GM19372 (cell line): Measurements from ENCODE around the gene TAF11L4.
"Not testable (repeated sequence)": the region's sequence is repeated elsewhere in the genome, so short reads cannot be mapped to it uniquely, and the experiment has no call there.

ENCODE experiments used
- ATAC-seq: cut with Tn5 transposase; IDR thresholded peaks from one replicate; pipeline ENCODE4 v1.9.1; 2021; ENCODE audit warnings: mild to moderate bottlenecking, low read depth, moderate library complexity; ENCODE audit not compliant: unreplicated experiment

Gene TAF11L4

GRCh38 chr5:17521501-17521900, at the start of gene TAF11L4:
TSS of gene TAF11L4 (plus strand) at chr5:17521801.
- ATAC-seq = not testable (repeated sequence)

GRCh38 chr5:17475064-17475463, 46.5 kb upstream of the TAF11L4 start:
- ATAC-seq = not testable (repeated sequence)

- no peak for ATAC-seq
Observed at GRCh38 chr5:17477043-17477442, 44.6 kb upstream of the TAF11L4 start.

GRCh38 chr5:17477573-17478265, 43.9 kb upstream of the TAF11L4 start:
- ATAC-seq = no peak

GRCh38 chr5:17481378-17481777, 40.2 kb upstream of the TAF11L4 start:
- ATAC-seq = no peak

GRCh38 chr5:17482790-17483189, 38.8 kb upstream of the TAF11L4 start:
- ATAC-seq = no peak

- not testable (repeated sequence) for ATAC-seq
Observed at GRCh38 chr5:17486464-17487173, 35.0 kb upstream of the TAF11L4 start.

GRCh38 chr5:17487174-17487512, 34.5 kb upstream of the TAF11L4 start:
- no peak for ATAC-seq

- not testable (repeated sequence) for ATAC-seq
Observed at GRCh38 chr5:17491257-17491656, 30.3 kb upstream of the TAF11L4 start.

GRCh38 chr5:17492770-17493169, 28.8 kb upstream of the TAF11L4 start:
- ATAC-seq = no peak

GRCh38 chr5:17497446-17497845, 24.2 kb upstream of the TAF11L4 start:
- ATAC-seq = no peak

- ATAC-seq = not testable (repeated sequence)
Observed at GRCh38 chr5:17497931-17498330, 23.7 kb upstream of the TAF11L4 start, which contains the start of gene TAF11L2. TSS of gene TAF11L2 (plus strand) at chr5:17498231.

- ATAC-seq = no peak
Observed at GRCh38 chr5:17511775-17512325, 9.8 kb upstream of the TAF11L4 start.

GRCh38 chr5:17517526-17517925, 4.1 kb upstream of the TAF11L4 start:
- ATAC-seq = not testable (repeated sequence)

- ATAC-seq = not testable (repeated sequence)
Observed at GRCh38 chr5:17518067-17518466, 3.5 kb upstream of the TAF11L4 start, which contains the start of gene TAF11L3. TSS of gene TAF11L3 (plus strand) at chr5:17518367.

GRCh38 chr5:17519508-17519907, 2.1 kb upstream of the TAF11L4 start:
- ATAC-seq = not testable (repeated sequence)

- not testable (repeated sequence) for ATAC-seq
Observed at GRCh38 chr5:17524935-17525334, 3.3 kb downstream of the TAF11L4 start, which contains the start of gene TAF11L5. TSS of gene TAF11L5 (plus strand) at chr5:17525235.

- not testable (repeated sequence) for ATAC-seq
Observed at GRCh38 chr5:17526504-17526903, 4.9 kb downstream of the TAF11L4 start.

GRCh38 chr5:17528369-17528768, 6.8 kb downstream of the TAF11L4 start, which contains the start of gene TAF11L6:
TSS of gene TAF11L6 (plus strand) at chr5:17528669.
- ATAC-seq = not testable (repeated sequence)
